GM19351 (cell line): Measurements from ENCODE around the gene SIK1.

Source experiments
- ATAC-seq: cut with Tn5 transposase; IDR thresholded peaks from one replicate; pipeline ENCODE4 v1.9.1; 2021; ENCODE audit warnings: mild to moderate bottlenecking, moderate library complexity; ENCODE audit not compliant: unreplicated experiment

Gene SIK1

DNA sequence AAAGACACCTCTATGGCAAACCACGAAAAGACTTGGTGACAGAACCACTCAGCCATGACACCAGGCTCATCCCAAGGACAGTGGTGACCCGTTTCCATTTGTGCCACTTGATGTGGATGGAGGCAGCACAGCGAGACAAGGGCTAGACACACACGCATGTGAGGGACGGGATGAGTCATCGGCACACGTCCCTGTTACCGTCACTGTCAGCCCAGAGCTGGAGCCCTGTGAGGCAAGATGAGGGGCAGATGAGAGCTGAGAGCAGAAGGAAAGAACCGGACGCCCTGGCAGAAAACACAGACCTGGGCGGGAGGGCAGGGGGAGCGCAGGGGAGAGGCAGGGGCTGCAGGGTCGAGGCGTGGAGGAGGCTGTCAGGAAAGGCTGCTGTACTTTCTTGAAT, 57.8 kb downstream of the SIK1 start:
- ATAC-seq, result peak; percentile 77

DNA sequence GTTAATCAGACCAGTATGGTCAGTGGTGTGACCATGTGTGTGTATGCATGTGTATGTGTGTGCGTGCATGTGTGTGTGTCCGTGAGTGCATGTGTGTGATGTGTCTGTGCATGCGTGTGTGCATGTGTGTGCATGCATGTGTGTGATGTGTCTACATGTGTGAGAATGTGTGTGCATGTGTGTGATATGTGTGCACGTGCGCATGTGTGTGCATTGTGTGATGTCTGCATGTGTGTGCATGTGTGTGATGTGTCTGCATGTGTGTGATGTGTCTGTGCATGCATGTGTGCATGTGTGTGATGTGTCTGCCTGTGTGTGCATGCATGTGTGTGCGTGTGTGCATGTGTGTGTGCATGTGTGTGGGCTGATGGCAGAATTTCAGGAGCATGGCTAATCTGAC, 58.2 kb downstream of the SIK1 start:
- ATAC-seq, result no peak

DNA sequence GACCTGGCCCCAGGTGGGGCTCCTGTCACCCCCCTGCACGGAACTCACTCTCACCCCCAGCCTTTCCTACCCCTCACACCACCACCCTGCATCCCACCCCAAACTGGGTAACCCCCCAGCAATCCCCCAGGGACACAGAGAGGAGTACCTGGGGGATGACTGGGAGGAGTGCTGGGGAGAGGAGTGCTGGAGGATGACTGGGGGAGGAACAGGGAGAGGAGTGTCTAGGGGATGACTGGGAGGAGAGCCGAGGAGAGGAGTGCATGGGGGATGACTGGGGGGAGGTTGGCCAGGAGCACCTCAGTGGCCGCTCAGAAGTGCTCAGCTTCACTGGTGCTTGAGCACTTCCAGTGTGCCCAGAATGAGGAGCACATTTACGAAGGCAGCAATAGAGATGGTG, 59.1 kb downstream of the SIK1 start:
- no peak for ATAC-seq

DNA sequence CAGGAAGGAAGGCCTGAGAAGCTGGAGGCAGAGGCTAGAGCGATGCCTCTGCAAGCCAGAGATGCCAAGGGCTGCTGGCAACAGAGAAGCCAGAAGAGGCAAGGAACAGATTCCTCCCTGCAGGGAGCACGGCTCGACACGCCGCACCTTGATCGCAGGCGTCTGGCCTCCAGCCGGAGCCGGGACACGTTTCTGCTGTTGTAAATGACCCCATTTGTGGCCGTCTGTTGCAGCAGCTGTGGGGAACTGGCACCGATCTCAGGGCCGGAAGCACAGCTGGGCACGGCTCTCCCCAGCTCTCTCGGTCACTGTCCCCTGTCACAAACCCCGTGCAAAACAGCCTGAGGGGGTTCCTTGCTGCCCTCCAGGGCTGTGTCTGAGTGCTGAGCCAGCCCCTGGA, 59.6 kb downstream of the SIK1 start:
- no peak for ATAC-seq

DNA sequence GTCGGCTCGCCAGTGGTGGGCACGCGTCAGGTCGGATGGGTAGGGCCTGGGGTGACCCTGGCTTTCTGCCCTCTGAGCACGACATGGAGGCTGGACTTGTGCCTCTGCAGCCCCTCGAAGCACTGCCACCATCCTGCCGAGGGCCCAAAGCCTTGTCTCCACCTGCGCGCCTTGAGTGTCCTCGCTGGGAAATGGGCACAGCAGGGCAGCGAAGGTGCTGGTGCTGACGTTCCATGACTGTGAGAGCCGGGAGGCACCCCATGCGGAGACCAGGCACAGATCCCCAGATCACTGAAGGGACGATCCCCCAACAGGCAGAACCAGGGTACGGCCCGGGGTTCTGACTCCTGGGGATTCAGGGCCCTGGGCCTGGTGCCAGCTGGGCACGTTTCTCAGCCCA, 60.3 kb downstream of the SIK1 start:
- ATAC-seq, result no peak

DNA sequence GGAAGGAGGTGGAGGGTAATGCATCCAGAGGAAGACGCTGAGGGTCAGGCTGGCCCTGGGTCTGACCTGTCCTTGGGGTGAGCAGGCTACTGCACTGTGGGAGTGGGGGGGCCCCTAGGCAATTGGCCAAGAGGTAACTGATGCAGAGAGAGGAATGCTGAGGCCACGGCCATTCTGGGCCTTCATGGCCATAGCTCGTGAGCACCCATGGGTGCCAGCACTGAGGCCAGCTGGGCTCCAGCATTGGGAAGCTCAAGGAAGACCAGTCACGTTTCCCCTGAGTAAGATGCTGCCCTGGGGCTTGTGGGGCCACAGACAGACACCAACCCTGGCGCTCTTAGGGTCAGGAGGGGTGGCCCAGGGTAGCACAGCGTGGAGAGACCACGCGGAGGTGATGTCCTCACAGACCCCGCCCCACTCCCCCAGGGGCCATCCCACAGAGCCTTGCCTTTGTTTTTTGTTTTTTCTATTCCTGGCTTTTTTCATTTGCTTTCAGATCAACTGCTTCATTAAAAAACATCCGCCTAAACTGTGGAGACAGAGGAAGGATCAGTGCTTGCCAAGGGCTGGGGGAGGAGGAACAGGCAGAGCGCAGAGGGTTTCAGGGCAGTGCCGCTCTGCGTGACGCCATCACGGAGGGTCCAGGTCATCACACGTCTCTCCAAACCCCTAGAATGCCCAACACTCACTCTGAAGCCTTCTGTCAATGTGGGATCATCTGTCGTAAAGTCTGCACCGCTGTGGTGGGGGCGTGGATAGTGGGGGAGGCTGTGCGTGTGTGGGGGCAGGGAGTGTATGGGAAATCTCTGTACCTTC, 61.1 kb downstream of the SIK1 start:
- ATAC-seq, result no peak

DNA sequence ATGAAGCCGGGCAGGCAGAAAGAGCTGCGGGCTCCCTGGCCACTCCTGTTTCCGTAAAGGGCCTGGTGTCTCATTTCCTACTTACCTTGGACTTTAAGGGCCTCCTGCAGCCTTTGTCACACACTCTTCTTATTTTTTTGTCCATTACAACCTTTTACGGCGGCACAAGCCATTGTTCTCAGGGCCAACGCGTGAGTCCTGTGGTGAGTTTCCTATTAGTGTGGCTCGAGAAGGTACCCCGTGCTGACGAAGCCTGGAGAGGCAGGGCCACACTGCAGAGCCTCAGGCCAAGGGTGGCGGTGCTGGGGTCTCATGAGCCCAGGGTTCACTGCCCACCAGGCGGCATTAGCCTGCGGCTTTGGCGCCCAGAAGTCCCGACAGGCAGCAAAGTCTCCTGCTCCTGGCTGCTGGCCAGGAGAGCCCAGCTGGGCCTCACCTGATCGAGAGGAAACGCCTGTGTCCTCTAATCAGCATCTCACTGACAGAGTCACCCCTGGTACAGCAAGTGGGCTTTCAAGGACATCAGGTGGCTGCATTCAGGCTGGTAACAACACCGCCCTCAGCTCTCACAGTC, 62.0 kb downstream of the SIK1 start:
- no peak for ATAC-seq
